HCT116 (cell line): ENCODE data around the gene CYB5RL. TPM values are rescaled to one million over a fixed set of nuclear protein-coding genes. Genes with fewer than 3 reads are reported as not detected.

Experiments
- ATAC-seq: fragments of 200-7000 bp; cut with Tn5 transposase; 2 replicates; pipeline ENCODE4 v1.9.1; 2020; ENCODE audit warnings: mild to moderate bottlenecking, moderate library complexity
- BruUV-seq: library from RNA; stranded (reverse); fragments of 400-500 nt; replicated peaks from 2 replicates; lab custom pipeline; 2021; lab: Mats Ljungman, UMichigan
- CTCF ChIA-PET: fragments of 300-600 bp; sonication (Branson Sonifier 250); formaldehyde crosslinking; loops from one replicate; lab custom pipeline; 2021; ENCODE audit warnings: antibody characterized with exemption; lab: Charles Lee
- POLR2A ChIA-PET: fragments of 300-600, 350-600 bp; sonication (Branson Sonifier 250); formaldehyde crosslinking; loops from one replicate; lab custom pipeline; 2021; ENCODE audit warnings: antibody characterized with exemption; lab: Charles Lee
- RAD21 ChIA-PET, 2 experiments: fragments of 300-600 bp; sonication (Branson Sonifier 250); formaldehyde crosslinking; loops; one replicate each; lab custom pipeline; 2023; ENCODE audit warnings: low total read pairs in 2 of 2; ENCODE audit not compliant: uncharacterized antibody in 2 of 2, unreplicated experiment in 2 of 2, low non-redundant PET in 1 of 2; lab: Charles Lee
- DNase-seq: peaks from one replicate; pipeline ENCODE4 v3.0.0-alpha.2; 2010; ENCODE audit warnings: low read depth, low spot score
- H2AFZ ChIP-seq: fragments of 200-600 bp; shearing (Covaris generic), sonication (generic); 2 replicates; pipeline ENCODE4 v1.6.1; 2017; ENCODE audit warnings: low read depth, mixed run types, mixed read lengths, antibody characterized with exemption, low read length; ENCODE audit not compliant: poor library complexity, severe bottlenecking
- H3K27ac ChIP-seq: 2 replicates; pipeline ENCODE4 v1.5.1; 2012; ENCODE audit warnings: low read depth, low read length
- H3K27me3 ChIP-seq: fragments of 200-600 bp; sonication (generic); 2 replicates; pipeline ENCODE4 v1.6.1; 2016; ENCODE audit warnings: mixed run types, low read length, mixed read lengths; ENCODE audit not compliant: insufficient read depth
- H3K36me3 ChIP-seq, 2 experiments: fragments of 200-500 bp in 1 of 2; fragments of 200-600 bp in 1 of 2; sonication (Bioruptor generic) in 1 of 2; sonication (generic) in 1 of 2; 2 replicates each; pipeline versions ENCODE4 v1.5.1 to v1.6.1; 2014 to 2016; ENCODE audit warnings: low read length in 2 of 2, inconsistent platforms in 1 of 2, mixed read lengths in 1 of 2, mixed run types in 1 of 2; ENCODE audit not compliant: insufficient read depth in 2 of 2, control insufficient read depth in 1 of 2
- H3K4me1 ChIP-seq, 2 experiments: fragments of 200-600 bp in 1 of 2; sonication (generic) in 1 of 2; 2 replicates each; pipeline versions ENCODE4 v1.5.1 to v1.6.1; 2012 to 2017; ENCODE audit warnings: low read length in 2 of 2, inconsistent platforms in 1 of 2, mild to moderate bottlenecking in 1 of 2, mixed read lengths in 1 of 2, mixed run types in 1 of 2, moderate library complexity in 1 of 2; ENCODE audit not compliant: insufficient read depth in 2 of 2, control insufficient read depth in 1 of 2
- H3K4me2 ChIP-seq: fragments of 200-600 bp; sonication (generic); 2 replicates; pipeline ENCODE4 v1.6.1; 2017; ENCODE audit warnings: mixed run types, low read length, mixed read lengths
- H3K4me3 ChIP-seq, 2 experiments: fragments of 200-600 bp in 1 of 2; sonication (generic) in 1 of 2; replicated peaks in 1 of 2; 2 replicates each; pipeline ENCODE4 v1.5.1; 2011 to 2016; ENCODE audit warnings: low read length in 2 of 2, control low read depth in 1 of 2, low read depth in 1 of 2, mild to moderate bottlenecking in 1 of 2, mixed read lengths in 1 of 2, mixed run types in 1 of 2
- H3K79me2 ChIP-seq: fragments of 200-600 bp; sonication (generic); 2 replicates; pipeline ENCODE4 v1.6.1; 2017; ENCODE audit warnings: mild to moderate bottlenecking, mixed run types, low read length, moderate library complexity, mixed read lengths; ENCODE audit not compliant: insufficient read depth
- H3K9ac ChIP-seq: fragments of 200-600 bp; sonication (generic); 2 replicates; pipeline ENCODE4 v1.6.1; 2016; ENCODE audit warnings: low read length, mixed read lengths
- H3K9me2 ChIP-seq: fragments of 200-600 bp; sonication (generic), shearing (Covaris generic); 2 replicates; pipeline ENCODE4 v1.6.1; 2017; ENCODE audit warnings: mixed run types, mild to moderate bottlenecking, moderate library complexity; ENCODE audit not compliant: insufficient read depth
- H3K9me3 ChIP-seq, 2 experiments: fragments of 200-500 bp in 1 of 2; fragments of 200-600 bp in 1 of 2; sonication (Bioruptor generic) in 1 of 2; sonication (generic) in 1 of 2; 2 replicates each; pipeline ENCODE4 v1.6.1; 2014 to 2017; ENCODE audit warnings: low read length in 2 of 2, mixed read lengths in 2 of 2, inconsistent platforms in 1 of 2, low read depth in 1 of 2, mild to moderate bottlenecking in 1 of 2, mixed run types in 1 of 2, moderate library complexity in 1 of 2; ENCODE audit not compliant: control insufficient read depth in 1 of 2, insufficient read depth in 1 of 2
- H4K20me1 ChIP-seq: fragments of 200-600 bp; sonication (generic), shearing (Covaris generic); 2 replicates; pipeline ENCODE4 v1.6.1; 2017; ENCODE audit warnings: mixed run types, mild to moderate bottlenecking, moderate library complexity; ENCODE audit not compliant: insufficient read depth
- CBX3 ChIP-seq: IDR thresholded peaks from 2 replicates; pipeline ENCODE4 v1.6.1; 2012; ENCODE audit warnings: low read depth
- CEBPB ChIP-seq: IDR thresholded peaks from 2 replicates; pipeline ENCODE4 v1.6.1; 2012; ENCODE audit warnings: low read depth
- MAX ChIP-seq: IDR thresholded peaks from 2 replicates; pipeline ENCODE4 v1.6.1; 2012
- POLR2AphosphoS5 ChIP-seq: IDR thresholded peaks from 2 replicates; pipeline ENCODE4 v1.6.1; 2011; ENCODE audit warnings: mild to moderate bottlenecking, low read depth, low read length, moderate library complexity
- SP1 ChIP-seq: IDR thresholded peaks from 2 replicates; pipeline ENCODE4 v1.6.1; 2012; ENCODE audit warnings: low read depth
- YY1 ChIP-seq: IDR thresholded peaks from 2 replicates; pipeline ENCODE4 v1.6.1; 2011; ENCODE audit warnings: low read length, low read depth, moderate library complexity, mild to moderate bottlenecking; ENCODE audit not compliant: insufficient replicate concordance; ENCODE audit errors: extremely low read depth
- ZNF274 ChIP-seq: fragments of 200-500 bp; sonication (Bioruptor generic); IDR thresholded peaks from 2 replicates; pipeline ENCODE4 v1.6.1; 2014; ENCODE audit warnings: mild to moderate bottlenecking, low read depth, low read length, inconsistent platforms
- intact Hi-C: fragments of 100-400 bp; cut with micrococcal nuclease; formaldehyde crosslinking; loops from 2 replicates; pipeline ENCODE4 v1.10.0; 2022
- total RNA-seq: library from RNA; stranded (reverse); gene quantifications from one replicate; pipeline ENCODE4 v1.2.1, GENCODE V29; 2021; ENCODE audit not compliant: unreplicated experiment

The CYB5RL gene
- total RNA-seq, 1 experiment from 2014 or later: 11.7 TPM

- ChIA-PET RAD21 (no interaction called here), CTCF (interaction anchor here (0.6 to 1.2 kb wide), 2 partner anchors 17 to 271 kb away, joined by 3 read pairs; no protein-coding TSS in a partner anchor)
- intact Hi-C loops: no loop called here
- Histone ChIP-seq H2AFZ (no peak overlapping the region), H3K9me3 (no peaks in the 10 kb centered on the region), H4K20me1 (no peaks in the 10 kb centered on the region), H3K36me3 (no peaks in the 10 kb centered on the region), H3K9me2 (no peaks in the 10 kb centered on the region), H3K9ac (no peak overlapping the region)
- DNase-seq: peak; percentile 21
- BruUV-seq: no TSS peak
- peak; percentile 50 for ATAC-seq
- no peak for TF ChIP-seq YY1
- no peak for TF ChIP-seq CEBPB
- no peak for TF ChIP-seq ZNF274
- TF ChIP-seq MAX: no peak
- TF ChIP-seq SP1: 0 out of 2 replicates have a peak, but pooled peaks have one; percentile 16
- TF ChIP-seq, all 23 proteins: peak for 1
- Histone ChIP-seq H3K4me1 (peaks cover 23 to 37% of the 10 kb centered on the region in 2 experiments), H3K27me3 (no peaks in the 10 kb centered on the region), H3K27ac (peak overlapping the region; percentile 49), H3K4me3 (no peak overlapping the region), H3K4me2 (peak overlapping the region; percentile 39), H3K79me2 (no peaks in the 10 kb centered on the region)
- POLR2A ChIA-PET: interaction anchor here (0.7 to 1.2 kb wide), 2 partner anchors 21 to 30 kb away, joined by 3 read pairs; partner anchors contain the start of genes CYB5RL and MRPL37
Observed at GRCh38 chr1:54229281-54229891, 29.6 kb upstream of the CYB5RL start.

GRCh38 chr1:54228638-54229079 lies 28.8 kb upstream of the CYB5RL start:
- Histone ChIP-seq H3K4me3 (no peak overlapping the region), H3K4me1 (peaks cover 23 to 37% of the 10 kb centered on the region in 2 experiments), H3K27ac (peak overlapping the region; percentile 49), H2AFZ (no peak overlapping the region), H3K27me3 (no peaks in the 10 kb centered on the region), H3K36me3 (no peaks in the 10 kb centered on the region), H3K9ac (no peak overlapping the region), H3K9me2 (no peaks in the 10 kb centered on the region), H3K4me2 (0 out of 2 replicates have a peak overlapping the region, but pooled peaks have one; percentile 39), H3K9me3 (no peaks in the 10 kb centered on the region), H3K79me2 (no peaks in the 10 kb centered on the region), H4K20me1 (no peaks in the 10 kb centered on the region)
- ATAC-seq (no peak), DNase-seq (no peak)
- BruUV-seq: no TSS peak
- POLR2A ChIA-PET: no interaction called here
- intact Hi-C loops: no loop called here
- RAD21 ChIA-PET: no interaction called here
- CTCF ChIA-PET: interaction anchor here (1.2 kb wide), 1 partner anchor 18 kb away, joined by 3 read pairs; no protein-coding TSS in a partner anchor
- TF ChIP-seq YY1 (no peak), ZNF274 (no peak), POLR2AphosphoS5 (no peak), CBX3 (no peak)
